Stimulated activated CD4-positive, alpha-beta T cell treated with anti-CD3 and anti-CD28 coated beads, Interleukin-1b, Interleukin-23, amount 100 ng/mL, for 24 hours (primary cell): Measurements from ENCODE around the gene SEMA3A.

ENCODE experiments used
- DNase-seq, 4 experiments: peaks; one replicate each; pipeline ENCODE4 v3.0.0-alpha.2; 2020; ENCODE audit warnings: low read depth in 4 of 4, low spot score in 1 of 4

Gene SEMA3A

DNA sequence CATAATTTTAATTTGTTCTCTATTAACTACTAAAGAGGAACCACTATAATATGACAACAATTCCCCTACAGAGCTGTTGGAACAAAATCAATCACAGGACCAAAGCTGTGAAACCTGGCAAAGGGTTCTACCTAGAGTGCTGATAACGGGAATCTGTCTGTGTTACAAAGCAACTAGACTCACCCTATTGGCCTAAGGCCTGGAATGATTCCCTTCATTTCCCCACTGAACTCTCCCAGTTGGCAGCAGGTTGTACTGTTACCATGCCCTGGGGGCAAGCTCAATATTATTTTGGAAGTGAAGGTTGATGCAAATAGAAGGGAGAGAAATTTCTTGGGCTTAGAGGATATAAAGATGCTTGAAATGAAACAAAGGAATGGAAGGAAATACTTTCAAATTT lies 81.8 kb downstream of the SEMA3A start:
- DNase-seq, result no peak

DNA sequence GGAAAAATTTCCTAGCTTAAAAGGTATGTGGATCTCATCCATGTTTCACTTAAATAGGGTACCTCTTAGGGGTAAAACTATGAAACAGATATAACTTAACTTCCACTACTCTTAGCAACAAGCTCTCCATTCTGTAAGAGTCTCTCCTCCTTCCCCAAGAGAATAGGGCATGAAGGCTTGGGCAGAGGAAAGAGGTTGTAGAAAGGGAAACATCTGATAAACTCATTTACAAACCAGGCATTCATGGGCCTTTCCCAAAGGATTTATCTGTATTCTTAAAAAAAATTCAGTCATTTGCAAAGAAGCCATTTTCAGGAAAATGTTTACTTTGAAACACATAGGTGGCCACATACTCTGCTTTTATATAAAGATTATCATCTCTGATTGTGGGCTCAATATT lies 82.7 kb downstream of the SEMA3A start:
- DNase-seq, result no peak

DNA sequence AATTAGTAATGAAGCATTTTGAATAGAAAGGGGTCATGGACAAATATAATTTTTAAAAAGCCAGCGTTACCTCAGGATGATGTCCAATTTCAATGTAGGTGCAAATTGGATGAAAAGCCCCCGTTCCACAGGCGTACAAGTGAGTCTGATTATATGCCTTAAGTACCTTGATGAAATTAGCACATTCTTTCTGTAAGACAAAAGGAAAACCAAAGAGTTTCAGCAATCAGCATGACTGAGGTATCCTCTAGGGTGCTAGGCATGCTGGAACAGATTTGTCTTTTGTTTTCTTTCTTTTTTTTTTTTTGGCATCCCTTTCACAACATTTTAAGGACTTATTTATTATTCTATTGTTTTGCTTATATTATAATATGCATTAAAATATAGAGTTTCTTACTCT lies 84.2 kb downstream of the SEMA3A start:
- no peak for DNase-seq

DNA sequence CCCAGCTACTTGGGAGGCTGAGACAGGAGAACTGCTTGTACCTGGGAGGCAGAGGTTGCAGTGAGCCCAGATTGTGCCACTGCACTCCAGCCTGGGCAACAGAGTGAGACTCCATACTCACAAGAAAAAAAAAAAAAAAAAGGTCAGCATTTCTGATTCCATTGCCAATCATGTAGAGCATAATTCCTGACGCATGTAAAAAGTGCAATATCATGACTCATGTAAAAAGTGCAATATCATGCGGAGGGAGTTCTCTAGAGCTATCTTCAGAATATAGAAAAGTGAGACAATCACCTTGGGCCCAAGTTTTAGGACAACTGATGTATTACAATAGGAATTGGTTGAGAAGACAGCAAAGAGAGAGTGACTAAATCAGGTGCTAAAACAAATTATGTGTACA lies 85.8 kb downstream of the SEMA3A start:
- no peak for DNase-seq

DNA sequence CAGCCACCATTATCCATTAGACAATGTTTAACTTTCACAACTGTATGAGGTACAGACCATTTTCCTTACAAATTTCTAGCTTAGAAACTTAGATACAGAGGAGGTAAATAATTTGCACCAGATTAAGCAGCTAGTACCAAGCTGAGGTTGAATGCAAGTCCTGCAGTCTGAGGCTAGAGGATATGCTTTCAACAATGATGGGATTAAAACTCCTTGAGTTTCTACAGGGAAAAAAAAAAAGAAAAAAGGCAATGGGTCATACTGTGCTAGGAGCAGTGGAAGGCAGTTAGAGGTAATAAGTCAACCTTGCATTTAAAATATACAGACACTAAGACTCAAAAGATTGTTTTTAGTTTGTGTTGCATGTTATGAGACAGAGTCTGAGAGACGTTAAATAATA lies 86.5 kb downstream of the SEMA3A start:
- no peak for DNase-seq

DNA sequence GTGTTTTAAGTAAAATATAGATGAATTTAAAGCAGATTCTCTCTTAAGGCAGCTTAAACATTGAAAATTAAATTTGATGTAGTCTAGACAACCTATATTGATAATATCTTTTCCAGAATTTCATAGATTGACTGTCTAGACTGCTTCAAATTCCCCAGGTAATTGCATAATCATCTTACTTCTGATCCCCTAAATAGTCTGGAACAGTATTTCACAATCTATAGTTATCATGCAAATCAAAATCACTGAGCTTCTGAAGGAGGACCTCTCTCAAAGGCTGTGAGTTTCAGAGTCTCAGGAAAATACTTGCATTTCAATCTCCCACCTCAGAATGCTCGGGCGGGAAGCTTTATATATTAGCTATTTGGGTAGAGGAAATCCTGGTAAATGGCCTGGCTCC lies 87.3 kb downstream of the SEMA3A start:
- no peak for DNase-seq

DNA sequence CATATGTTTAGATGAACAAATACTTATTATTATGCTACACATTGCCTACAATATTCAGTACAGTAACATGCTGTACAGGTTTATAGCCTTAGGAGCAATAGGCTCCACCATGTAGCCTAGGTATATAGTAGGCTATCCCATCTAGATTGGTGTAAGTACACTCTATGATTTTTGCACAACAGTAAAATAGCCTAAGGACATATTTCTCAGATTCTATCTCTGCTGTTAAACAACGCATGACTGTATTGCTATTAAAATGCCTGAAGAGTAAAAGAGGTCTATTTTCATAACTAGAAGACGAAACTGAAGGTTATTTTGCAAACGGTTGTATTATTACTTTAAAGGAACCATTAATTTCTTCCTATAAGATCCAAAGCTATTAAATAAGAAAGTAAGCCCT lies 88.3 kb downstream of the SEMA3A start:
- no peak for DNase-seq

DNA sequence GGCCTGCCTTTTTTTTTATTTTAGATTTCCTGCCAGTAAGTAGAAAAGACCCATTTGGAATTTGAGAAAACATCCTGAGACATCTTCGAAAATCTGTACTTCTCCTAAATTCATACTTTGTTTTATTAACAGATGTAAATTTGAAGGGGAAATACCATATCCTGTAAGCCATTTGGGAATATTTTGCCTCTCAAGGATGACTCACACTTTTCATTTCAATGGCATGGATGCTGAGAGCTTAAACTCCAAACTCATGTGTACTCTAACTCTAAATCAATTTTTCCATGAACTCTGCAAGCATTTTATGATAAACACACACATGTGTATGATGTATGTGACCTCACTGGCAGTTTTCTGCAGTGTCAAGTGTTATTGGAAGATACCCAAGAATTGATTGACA lies 89.0 kb downstream of the SEMA3A start:
- DNase-seq, result no peak

DNA sequence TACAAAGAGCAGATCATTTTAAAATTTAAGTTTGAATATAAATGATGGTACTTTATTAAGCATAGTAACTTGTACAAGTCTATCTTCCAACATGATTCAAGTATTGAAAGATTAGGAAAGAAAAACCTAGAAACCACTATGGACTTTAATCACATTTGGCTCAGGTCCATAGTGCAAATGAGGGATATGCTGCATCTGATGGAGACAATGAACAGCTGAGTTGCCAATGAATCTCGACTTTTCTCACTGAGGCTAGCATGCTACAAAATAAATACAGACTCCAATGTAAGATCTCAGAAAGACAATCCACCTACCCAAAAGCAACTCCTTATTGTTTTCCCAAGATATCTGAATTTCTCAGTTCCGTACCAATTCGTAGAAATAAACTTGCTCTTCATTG lies 89.8 kb downstream of the SEMA3A start:
- no peak for DNase-seq

DNA sequence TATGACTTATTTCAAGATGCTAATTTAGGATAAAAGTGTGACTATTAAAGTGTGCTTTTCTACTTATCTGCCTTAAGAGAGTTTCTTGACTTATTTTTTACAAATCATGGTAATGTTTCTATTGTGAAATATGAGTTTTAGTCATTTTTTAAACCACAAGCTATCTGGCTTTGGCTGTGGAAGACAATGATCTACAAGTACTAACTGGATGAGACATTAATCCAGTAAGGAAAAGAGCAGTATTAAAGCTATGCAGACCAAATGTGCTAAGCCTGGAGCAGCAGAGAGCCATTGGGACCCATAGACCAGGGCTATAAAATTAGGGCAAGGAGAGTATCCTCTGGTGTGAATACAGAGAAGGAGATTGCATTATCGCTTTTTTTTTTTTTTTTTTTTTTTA lies 92.4 kb downstream of the SEMA3A start:
- DNase-seq, result no peak

DNA sequence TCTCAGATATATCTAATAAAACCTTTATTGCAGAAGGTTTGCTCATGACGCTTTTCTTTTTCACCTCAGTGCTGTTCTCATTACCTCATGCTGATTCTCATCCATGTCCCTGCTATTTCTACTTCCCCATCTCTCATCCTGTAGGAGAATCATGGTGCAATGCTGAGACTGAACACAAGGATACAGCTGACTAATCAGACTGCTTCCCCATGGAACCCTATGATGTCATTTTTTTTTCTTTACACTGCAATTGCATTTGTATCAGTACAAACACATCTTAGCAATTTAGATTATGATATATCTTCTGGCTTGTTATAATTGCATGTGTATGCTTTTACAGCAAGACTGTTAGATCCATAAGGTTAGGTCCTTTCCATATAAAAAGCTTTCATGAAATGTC lies 93.7 kb downstream of the SEMA3A start:
- DNase-seq, result no peak

DNA sequence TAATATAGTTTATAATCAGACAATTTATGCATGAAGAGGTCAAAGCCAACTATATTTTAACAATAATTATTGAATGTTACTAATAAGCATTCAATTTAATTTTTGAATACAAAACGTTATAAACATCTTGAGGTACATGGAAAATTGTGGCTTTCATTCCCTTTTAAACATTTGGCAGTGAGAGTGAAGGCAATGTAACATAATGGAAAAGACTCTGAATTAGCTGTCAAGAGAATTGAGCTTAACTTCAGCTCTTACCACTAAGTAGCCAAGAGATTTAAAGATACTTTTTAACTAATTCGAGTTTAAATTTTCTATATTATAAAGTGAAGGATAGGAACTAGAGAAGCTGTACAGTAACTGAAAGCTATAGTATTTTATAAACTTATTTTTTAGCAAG lies 98.6 kb downstream of the SEMA3A start:
- DNase-seq, result no peak

DNA sequence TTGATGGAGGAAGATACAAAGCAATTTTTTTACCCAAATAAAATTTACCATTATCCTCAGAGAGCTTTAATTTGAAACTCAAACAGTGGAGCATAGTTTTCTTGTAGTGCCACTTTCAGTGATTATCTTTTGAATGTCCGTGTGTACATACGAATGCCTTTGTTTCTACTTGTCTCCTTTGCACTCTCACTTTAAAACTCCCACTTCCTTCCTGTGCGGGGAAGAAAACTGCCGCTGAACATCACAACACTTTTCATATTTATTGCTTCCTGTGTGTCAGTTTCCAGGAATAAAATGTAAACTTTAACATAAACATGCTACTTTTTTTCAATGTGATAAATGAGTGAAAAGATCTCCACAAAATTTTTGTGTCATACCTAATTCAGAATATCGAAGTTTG lies 102.4 kb downstream of the SEMA3A start:
- DNase-seq, result no peak

DNA sequence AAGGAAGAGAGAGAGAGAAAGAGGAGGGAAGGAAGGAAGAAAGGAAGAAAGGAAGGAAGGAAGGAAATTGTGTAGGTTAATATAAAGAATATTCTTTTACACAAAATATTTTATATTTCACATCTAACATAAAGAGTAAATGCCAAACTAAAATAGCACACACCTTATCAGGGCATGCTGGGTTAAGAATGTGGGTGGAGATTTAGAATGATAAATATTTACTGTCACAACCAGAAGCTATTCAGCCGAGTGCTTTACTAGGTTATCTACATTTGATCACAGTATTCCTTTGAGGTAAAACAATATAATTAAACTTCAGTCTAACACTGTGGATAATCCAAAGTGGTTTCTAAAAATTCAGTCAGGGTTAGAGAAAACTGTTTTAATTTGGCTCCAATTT lies 103.3 kb downstream of the SEMA3A start:
- no peak for DNase-seq

DNA sequence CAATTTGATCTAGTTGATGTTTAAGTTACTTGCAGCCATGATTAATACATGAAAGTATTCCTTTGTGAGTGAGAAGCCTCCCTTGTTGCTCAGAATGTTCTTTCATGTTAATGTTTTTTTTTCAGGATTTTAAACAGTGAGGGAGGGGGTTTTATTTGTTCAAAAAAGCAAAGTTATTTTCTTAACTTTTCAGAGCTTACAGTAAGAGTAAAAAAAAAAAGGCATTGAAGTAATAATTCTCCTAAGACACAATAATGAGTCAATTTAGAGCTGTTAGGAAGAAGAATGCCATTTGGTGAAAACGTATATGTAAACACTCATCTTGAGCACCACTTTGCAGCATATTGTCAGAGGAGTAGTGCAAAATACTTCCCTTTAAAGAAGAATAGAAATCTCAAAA lies 105.8 kb downstream of the SEMA3A start:
- no peak for DNase-seq

DNA sequence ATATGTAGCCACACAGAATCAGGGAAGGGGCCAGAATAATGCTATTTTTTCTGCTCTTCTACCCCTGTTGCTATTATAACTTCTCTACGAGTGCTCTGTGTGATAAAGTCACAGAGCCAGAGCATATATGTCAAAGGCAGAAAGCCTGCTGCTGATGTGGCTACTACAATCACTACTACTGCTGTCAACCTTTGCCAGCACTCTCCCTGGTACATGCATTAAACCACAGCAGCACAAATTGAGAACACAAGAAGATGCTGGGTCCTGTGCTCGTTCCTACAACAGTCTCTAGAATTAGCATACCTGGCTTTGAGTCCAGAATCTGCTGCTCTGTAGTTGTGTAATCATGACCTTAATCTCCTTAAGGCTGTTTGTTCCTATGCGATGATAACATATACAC lies 108.6 kb downstream of the SEMA3A start:
- no peak for DNase-seq

DNA sequence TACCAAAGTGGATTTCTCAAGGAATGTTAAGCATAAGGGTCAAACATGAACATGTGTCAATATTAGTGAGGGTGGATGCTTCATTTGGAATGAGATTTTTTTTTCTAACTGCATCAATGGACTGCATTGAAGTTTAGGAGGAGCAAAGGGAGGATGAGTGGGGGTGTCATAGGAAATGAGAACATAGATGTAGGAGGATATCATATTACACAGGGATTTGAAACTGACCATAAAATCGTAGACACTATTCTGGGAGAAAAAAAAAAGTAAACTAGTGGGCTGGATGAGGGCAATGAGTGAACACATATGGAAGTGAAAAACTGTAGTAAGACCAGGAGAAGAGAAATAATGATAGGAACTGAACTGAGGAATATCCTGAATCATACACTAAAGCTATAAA lies 109.4 kb downstream of the SEMA3A start:
- DNase-seq, result no peak

DNA sequence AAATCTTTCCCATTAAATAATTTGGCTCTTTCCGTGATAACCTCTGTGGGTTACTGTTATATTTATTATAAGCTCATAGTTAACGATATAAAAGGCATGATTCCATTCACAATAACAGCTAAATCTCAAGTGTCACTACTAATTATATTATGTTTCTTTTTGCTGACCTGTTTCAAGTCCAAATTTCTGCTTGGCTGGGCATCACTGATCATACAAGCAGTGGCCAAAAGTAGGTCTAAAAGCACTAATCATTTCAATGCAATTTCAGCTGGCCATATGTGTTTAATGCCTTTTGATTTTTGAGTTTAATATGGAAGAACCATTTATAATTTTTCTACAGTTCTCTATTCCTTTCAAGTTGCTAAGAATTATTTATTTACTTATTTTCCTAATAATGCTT lies 110.7 kb downstream of the SEMA3A start:
- no peak for DNase-seq

DNA sequence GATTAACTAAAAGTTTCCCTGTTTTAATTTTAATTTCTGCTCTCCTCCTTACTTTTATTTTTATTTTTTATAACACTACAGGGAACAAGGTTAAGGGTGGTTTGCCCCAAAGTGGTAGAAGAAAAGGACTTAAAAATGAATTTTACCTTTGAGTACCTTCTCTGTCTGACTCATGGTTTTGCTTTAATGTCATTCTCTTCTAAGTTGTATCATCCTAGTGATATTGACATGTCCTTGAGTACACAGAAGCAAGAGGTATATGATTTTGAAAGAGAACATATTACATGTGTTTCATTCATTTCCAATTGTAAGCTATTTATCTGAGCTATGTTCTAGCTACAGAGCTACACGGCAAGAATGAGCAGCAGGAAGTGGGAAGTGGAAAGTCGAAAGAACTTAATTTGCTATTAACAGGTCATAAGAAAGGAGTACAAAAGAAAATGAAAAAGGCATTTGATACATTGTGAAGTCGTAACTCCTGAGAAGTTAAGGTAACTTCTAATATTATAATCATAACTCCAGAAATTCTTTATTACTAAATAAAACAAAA lies 112.5 kb downstream of the SEMA3A start:
- DNase-seq, result no peak

DNA sequence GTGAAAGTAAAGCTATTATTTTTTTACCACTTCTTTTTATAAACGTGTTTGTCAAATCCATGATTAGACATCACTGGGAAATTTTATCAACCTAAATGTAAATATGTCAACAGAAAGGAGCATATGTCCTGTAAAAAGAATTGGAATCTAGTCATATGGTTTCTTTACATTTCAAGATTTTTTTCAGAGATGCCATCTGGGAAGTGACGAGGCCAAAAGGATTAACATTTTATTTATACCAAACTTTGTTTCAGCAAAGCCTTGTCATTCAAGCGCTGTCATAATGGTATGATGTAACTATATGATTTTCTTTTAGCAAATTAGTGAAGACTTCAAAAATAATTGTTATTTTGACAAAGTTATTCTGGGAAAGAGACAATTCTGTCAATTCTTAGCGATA lies 117.3 kb downstream of the SEMA3A start:
- DNase-seq, result no peak

DNA sequence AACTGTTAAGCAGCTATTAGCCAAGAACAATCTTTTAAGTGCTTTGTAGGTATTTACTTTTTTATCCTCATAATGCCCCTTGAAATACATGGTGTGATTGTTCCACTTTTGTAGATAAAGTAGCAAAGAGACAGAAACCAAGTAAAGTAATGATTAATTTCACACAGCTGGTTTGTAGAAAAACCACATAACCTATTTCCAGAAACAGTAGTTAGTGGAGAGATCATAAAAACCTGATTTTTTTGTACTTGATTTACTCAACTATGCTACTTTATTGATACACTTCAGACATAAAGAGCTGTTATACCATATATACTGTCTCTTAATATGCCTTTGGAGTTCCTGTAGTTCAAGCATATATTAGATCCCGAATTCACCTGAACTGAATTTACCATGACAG lies 118.4 kb downstream of the SEMA3A start:
- DNase-seq, result no peak

DNA sequence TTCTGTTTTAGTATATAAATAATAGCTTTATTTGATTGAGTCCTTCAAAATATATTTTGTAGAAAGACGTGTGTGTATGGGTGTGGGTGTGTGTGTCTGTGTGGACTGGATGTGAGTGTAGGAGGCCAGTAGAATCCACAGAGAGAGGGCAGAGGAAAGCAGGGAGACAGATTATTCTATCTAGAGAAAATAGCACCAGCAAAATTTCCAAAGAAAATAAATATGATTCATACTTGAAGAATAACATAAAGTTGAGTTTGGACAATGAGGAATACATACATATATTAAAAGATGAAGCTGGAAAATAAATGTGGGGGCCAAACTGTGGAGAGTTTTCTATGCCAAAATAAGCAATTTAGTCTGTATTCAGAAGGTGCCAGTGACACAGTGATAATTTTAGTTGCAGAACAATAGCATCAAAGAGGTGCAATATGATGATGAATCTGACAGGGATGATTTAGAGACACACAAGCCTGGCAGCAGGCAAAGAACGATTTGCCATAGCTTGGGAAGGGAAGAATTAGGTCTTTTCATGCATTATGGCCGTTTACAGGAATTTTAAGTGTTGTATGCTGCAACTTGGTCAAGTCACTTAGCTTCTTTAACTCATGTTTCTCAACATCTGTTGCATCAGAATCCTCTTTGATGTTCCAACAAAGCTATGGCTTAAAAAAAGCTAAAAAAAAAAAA lies 121.3 kb downstream of the SEMA3A start:
- DNase-seq, result no peak

DNA sequence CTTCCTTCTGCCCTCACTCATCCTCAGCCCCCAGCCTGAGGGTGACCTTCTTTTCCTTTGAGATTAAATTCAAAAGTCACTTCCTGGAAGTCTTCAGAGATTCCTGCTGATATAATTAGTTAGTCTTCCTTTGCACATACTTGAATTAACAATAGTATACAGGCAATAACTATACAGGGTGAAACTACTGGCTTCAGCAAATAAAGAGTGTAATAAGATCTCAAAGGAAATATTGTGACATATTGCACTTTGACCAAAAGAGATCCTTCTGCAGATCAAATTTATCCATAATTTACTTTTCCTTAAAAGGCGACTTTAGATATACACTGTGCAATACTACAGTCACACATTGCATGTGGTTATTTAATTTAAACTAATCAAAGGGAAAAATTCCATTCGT lies 123.8 kb downstream of the SEMA3A start:
- no peak for DNase-seq
